ENCODE results near the gene SPATA6L.
A peak's percentile ranks its signal among the peaks of the same experiment; 100 is the strongest.

The SPATA6L gene

GRCh38 chr9:4548811-4549725, 117.2 kb downstream of the SPATA6L start:
- no peak overlapping the region for H3K4me3 ChIP-seq (ENCODE audit: low read depth, low read length)
- peak; percentile 63; the same call in 1 of the 2 replicates for TF ChIP-seq CTCF (IDR thresholded peaks at IDR 0.05; ENCODE audit: borderline replicate concordance, insufficient read depth, low read depth, low read length)
